ENCODE data around the gene PPP2R3A.

DNA sequence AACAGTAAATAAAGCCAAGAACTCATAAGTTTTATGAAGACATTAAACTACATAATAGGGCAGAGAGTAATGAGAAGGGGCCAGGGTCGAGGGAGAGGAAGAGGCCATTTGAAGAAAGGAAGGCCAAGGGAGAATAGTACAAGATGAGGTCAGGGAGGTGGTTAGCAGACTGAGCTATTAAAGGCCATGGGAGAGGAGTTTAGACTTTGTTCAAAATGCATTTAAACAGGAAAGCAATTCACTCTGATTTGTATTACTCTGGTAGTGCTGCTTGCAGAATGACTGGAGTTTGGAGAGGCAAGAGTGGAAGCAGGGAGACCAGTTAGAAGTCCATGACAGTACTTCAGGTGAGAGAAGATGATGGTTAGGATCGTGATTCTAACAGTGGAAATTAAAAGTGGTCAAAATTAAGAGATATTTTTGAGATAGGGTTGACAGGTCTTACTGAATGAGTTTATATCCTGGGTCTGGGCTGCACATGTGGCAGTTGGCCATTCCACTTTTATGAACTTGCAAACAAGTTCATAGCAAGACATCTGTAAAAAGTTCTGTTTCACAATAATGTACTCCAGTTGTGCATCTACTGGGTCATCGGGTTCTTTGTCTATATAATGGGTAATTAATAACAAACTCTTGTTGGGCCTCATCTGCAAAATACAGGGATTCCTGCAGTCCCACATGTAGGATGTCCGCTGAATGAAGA is 16.3 kb downstream of the PPP2R3A start:
- TF ChIP-seq, protein P1, sequence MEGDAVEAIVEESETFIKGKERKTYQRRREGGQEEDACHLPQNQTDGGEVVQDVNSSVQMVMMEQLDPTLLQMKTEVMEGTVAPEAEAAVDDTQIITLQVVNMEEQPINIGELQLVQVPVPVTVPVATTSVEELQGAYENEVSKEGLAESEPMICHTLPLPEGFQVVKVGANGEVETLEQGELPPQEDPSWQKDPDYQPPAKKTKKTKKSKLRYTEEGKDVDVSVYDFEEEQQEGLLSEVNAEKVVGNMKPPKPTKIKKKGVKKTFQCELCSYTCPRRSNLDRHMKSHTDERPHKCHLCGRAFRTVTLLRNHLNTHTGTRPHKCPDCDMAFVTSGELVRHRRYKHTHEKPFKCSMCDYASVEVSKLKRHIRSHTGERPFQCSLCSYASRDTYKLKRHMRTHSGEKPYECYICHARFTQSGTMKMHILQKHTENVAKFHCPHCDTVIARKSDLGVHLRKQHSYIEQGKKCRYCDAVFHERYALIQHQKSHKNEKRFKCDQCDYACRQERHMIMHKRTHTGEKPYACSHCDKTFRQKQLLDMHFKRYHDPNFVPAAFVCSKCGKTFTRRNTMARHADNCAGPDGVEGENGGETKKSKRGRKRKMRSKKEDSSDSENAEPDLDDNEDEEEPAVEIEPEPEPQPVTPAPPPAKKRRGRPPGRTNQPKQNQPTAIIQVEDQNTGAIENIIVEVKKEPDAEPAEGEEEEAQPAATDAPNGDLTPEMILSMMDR (IDR thresholded peaks at IDR 0.05; ENCODE audit: low read depth, low read length), result no peak
- TF ChIP-seq POLR2A (IDR thresholded peaks at IDR 0.05; ENCODE audit: extremely low read depth, insufficient read length), result no peak
- TF ChIP-seq, protein P2, sequence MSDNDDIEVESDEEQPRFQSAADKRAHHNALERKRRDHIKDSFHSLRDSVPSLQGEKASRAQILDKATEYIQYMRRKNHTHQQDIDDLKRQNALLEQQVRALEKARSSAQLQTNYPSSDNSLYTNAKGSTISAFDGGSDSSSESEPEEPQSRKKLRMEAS (IDR thresholded peaks at IDR 0.05; ENCODE audit: low read depth, low read length), result no peak
